ENCODE measurements around the gene SLC2A9. TPM values are rescaled to one million over a fixed set of nuclear protein-coding genes. Genes with fewer than 3 reads are reported as not detected.

The SLC2A9 gene
- total RNA-seq, 4 donors from 2014 or later: 0.19 to 0.89 (median 0.62) TPM

GRCh38 chr4:10024303-10024702, 3.0 kb upstream of the SLC2A9 start:
- H3K9me3 ChIP-seq: no peaks in the 10 kb centered on the region
- ATAC-seq: no peak
- no peaks in the 10 kb centered on the region for H3K36me3 ChIP-seq
- DNase-seq: no peak
- H3K27ac ChIP-seq: no peak overlapping the region
- peaks cover 26 to 34% of the 10 kb centered on the region in 2 donors for H3K4me1 ChIP-seq
- H3K27me3 ChIP-seq: no peaks in the 10 kb centered on the region
- H3K4me3 ChIP-seq: no peak overlapping the region
- intact Hi-C loops (cut with DNase I; ENCODE audit: low total_unique reads): no loop called here
- TF ChIP-seq POLR2A (IDR thresholded peaks at IDR 0.05): no peak
- TF ChIP-seq, protein P1, sequence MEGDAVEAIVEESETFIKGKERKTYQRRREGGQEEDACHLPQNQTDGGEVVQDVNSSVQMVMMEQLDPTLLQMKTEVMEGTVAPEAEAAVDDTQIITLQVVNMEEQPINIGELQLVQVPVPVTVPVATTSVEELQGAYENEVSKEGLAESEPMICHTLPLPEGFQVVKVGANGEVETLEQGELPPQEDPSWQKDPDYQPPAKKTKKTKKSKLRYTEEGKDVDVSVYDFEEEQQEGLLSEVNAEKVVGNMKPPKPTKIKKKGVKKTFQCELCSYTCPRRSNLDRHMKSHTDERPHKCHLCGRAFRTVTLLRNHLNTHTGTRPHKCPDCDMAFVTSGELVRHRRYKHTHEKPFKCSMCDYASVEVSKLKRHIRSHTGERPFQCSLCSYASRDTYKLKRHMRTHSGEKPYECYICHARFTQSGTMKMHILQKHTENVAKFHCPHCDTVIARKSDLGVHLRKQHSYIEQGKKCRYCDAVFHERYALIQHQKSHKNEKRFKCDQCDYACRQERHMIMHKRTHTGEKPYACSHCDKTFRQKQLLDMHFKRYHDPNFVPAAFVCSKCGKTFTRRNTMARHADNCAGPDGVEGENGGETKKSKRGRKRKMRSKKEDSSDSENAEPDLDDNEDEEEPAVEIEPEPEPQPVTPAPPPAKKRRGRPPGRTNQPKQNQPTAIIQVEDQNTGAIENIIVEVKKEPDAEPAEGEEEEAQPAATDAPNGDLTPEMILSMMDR (IDR thresholded peaks at IDR 0.05 in 4 of 5, conservative IDR thresholded peaks at IDR 0.05 in 1 of 5): no peak
- in situ Hi-C loops (cut with MboI; ENCODE audit: low sequenced_read_pairs in 4 of 4): loop anchor here in 1 of 4 donors (25.0 kb wide), 1 partner anchor 388 kb away; no protein-coding TSS in a partner anchor

DNA sequence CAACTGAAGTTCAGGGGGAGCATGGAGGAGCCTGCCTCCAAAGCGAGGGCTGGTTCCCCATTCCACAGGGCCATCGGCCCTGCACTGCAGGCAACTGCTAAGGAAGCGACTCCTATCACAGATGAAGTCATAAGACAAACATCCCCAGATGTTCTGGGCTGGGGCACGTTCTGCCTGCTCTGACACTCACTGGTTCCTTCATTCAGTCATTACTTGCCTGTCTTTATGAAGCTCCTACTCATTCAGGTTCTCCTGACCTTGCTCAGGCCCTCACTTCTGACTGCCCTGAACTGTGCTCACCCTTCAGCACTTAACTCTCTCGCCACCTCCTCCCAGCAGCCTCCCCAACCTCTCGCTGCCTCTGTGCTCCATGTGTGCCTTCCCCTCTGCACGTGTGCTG, 2.5 kb upstream of the SLC2A9 start:
- Histone ChIP-seq H3K9me3 (no peaks in the 10 kb centered on the region), H3K36me3 (no peaks in the 10 kb centered on the region), H3K27me3 (no peaks in the 10 kb centered on the region), H3K4me3 (no peak overlapping the region), H3K4me1 (peaks cover 23 to 33% of the 10 kb centered on the region in 2 donors), H3K27ac (no peak overlapping the region)
- intact Hi-C loops (cut with DNase I; ENCODE audit: low total_unique reads): no loop called here
- TF ChIP-seq POLR2A (IDR thresholded peaks at IDR 0.05): no peak
- TF ChIP-seq, protein P1 (IDR thresholded peaks at IDR 0.05 in 4 of 5, conservative IDR thresholded peaks at IDR 0.05 in 1 of 5): no peak
- DNase-seq (no peak), ATAC-seq (no peak)
- in situ Hi-C loops (cut with MboI; ENCODE audit: low sequenced_read_pairs in 4 of 4): loop anchor here in 1 of 4 donors (25.0 kb wide), 1 partner anchor 388 kb away; no protein-coding TSS in a partner anchor

- Histone ChIP-seq H3K4me1 (peaks cover 16 to 34% of the 10 kb centered on the region in 2 donors), H3K27me3 (no peaks in the 10 kb centered on the region), H3K36me3 (no peaks in the 10 kb centered on the region), H3K9me3 (no peaks in the 10 kb centered on the region), H3K27ac (peak overlapping the region in 1 of 4 donors; percentile 72), H3K4me3 (no peak overlapping the region)
- intact Hi-C loops (cut with DNase I; ENCODE audit: low total_unique reads) (no loop called here), in situ Hi-C loops (cut with MboI; ENCODE audit: low sequenced_read_pairs in 4 of 4) (loop anchor here in 1 of 4 donors (25.0 kb wide), 1 partner anchor 389 kb away; no protein-coding TSS in a partner anchor)
- no peak for ATAC-seq
- no peak for DNase-seq
- TF ChIP-seq, protein P1 (IDR thresholded peaks at IDR 0.05 in 4 of 5, conservative IDR thresholded peaks at IDR 0.05 in 1 of 5): no peak
- no peak for TF ChIP-seq POLR2A (IDR thresholded peaks at IDR 0.05)
Measured at GRCh38 chr4:10023050-10023419, 1.7 kb upstream of the SLC2A9 start.

GRCh38 chr4:10022346-10023049, 1.2 kb upstream of the SLC2A9 start:
- H3K36me3 ChIP-seq: no peaks in the 10 kb centered on the region
- intact Hi-C loops (cut with DNase I; ENCODE audit: low total_unique reads): no loop called here
- in situ Hi-C loops (cut with MboI; ENCODE audit: low sequenced_read_pairs in 4 of 4): loop anchor here in 1 of 4 donors (25.0 kb wide), 1 partner anchor 390 kb away; no protein-coding TSS in a partner anchor
- peak overlapping the region; percentile 22 to 91 (median 77) for H3K27ac ChIP-seq
- ATAC-seq: peak; percentile 29 to 75
- no peaks in the 10 kb centered on the region for H3K27me3 ChIP-seq
- no peaks in the 10 kb centered on the region for H3K9me3 ChIP-seq
- TF ChIP-seq, protein P1 (IDR thresholded peaks at IDR 0.05 in 4 of 5, conservative IDR thresholded peaks at IDR 0.05 in 1 of 5): no peak
- TF ChIP-seq POLR2A (IDR thresholded peaks at IDR 0.05): no peak
- H3K4me3 ChIP-seq: no peak overlapping the region
- peaks cover 16 to 34% of the 10 kb centered on the region in 2 donors for H3K4me1 ChIP-seq
- peak; percentile 67 to 74 for DNase-seq

All from gastrocnemius medialis (tissue), 4 donors.